Measurements from ENCODE around the gene MRAS.

DNA sequence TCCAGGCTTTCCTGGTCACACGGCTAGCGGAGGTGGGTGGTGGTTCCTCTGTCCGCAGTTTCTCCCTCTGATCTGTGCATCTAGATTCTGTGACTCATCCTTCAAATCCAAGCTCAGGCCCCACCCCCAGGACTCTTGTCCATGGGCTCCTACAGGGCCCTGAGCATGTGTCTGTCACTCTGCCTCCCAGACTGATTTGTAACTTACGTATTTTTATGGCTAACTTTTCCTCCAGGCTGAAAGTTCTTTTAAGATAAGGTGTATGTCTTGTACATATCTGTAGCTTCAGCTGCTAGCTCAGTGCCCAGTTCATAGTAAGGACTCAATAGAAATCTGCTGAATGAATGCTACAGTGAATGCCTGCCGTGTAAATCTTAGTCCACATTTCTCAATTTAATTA is 94.1 kb downstream of the MRAS start:
- TF ChIP-seq, protein P1, sequence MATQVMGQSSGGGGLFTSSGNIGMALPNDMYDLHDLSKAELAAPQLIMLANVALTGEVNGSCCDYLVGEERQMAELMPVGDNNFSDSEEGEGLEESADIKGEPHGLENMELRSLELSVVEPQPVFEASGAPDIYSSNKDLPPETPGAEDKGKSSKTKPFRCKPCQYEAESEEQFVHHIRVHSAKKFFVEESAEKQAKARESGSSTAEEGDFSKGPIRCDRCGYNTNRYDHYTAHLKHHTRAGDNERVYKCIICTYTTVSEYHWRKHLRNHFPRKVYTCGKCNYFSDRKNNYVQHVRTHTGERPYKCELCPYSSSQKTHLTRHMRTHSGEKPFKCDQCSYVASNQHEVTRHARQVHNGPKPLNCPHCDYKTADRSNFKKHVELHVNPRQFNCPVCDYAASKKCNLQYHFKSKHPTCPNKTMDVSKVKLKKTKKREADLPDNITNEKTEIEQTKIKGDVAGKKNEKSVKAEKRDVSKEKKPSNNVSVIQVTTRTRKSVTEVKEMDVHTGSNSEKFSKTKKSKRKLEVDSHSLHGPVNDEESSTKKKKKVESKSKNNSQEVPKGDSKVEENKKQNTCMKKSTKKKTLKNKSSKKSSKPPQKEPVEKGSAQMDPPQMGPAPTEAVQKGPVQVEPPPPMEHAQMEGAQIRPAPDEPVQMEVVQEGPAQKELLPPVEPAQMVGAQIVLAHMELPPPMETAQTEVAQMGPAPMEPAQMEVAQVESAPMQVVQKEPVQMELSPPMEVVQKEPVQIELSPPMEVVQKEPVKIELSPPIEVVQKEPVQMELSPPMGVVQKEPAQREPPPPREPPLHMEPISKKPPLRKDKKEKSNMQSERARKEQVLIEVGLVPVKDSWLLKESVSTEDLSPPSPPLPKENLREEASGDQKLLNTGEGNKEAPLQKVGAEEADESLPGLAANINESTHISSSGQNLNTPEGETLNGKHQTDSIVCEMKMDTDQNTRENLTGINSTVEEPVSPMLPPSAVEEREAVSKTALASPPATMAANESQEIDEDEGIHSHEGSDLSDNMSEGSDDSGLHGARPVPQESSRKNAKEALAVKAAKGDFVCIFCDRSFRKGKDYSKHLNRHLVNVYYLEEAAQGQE (IDR thresholded peaks at IDR 0.05; ENCODE audit: low read depth) = no peak
- TF ChIP-seq EGR1 (IDR thresholded peaks at IDR 0.05) (no peak), RAD21 (IDR thresholded peaks at IDR 0.05; ENCODE audit: low read depth) (no peak), CEBPB (IDR thresholded peaks at IDR 0.05) (no peak), EP300 (IDR thresholded peaks at IDR 0.05; ENCODE audit: borderline replicate concordance) (no peak), TCF12 (IDR thresholded peaks at IDR 0.05; ENCODE audit: low read depth) (no peak), CREB1 (IDR thresholded peaks at IDR 0.05; ENCODE audit: low read depth) (no peak), FOXM1 (IDR thresholded peaks at IDR 0.05; ENCODE audit: borderline replicate concordance, low read depth) (no peak), TAF1 (IDR thresholded peaks at IDR 0.05; ENCODE audit: low read depth) (no peak)
- TF ChIP-seq, protein P2, sequence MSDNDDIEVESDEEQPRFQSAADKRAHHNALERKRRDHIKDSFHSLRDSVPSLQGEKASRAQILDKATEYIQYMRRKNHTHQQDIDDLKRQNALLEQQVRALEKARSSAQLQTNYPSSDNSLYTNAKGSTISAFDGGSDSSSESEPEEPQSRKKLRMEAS (IDR thresholded peaks at IDR 0.05) = no peak
